Measurements from ENCODE around the gene TCF21.
"Not testable (repeated sequence)": the region's sequence is repeated elsewhere in the genome, so short reads cannot be mapped to it uniquely, and the experiment has no call there.

TCF21 gene

GRCh38 chr6:133888929-133889556 is at the start of gene TCF21:
TCF21 (plus strand) TSS chr6:133889113; CDS start chr6:133889398, 285 bp downstream.
- no peak for DNase-seq

GRCh38 chr6:133841176-133841575 is 47.7 kb upstream of the TCF21 start:
- DNase-seq: no peak

- DNase-seq: no peak
These were observed 45.8 kb upstream of the TCF21 start for GRCh38 chr6:133843098-133843497.

- no peak for DNase-seq
These were observed 44.2 kb upstream of the TCF21 start for GRCh38 chr6:133844709-133845108.

- DNase-seq: no peak
These were observed 34.9 kb upstream of the TCF21 start for GRCh38 chr6:133854041-133854363.

GRCh38 chr6:133854364-133855275 is 34.3 kb upstream of the TCF21 start:
- DNase-seq: no peak

- DNase-seq: no peak
These were observed 33.5 kb upstream of the TCF21 start for GRCh38 chr6:133855276-133855990.

- DNase-seq: no peak
These were observed 32.9 kb upstream of the TCF21 start for GRCh38 chr6:133855991-133856370.

- DNase-seq: no peak
These were observed 32.0 kb upstream of the TCF21 start for GRCh38 chr6:133856911-133857310.

GRCh38 chr6:133857696-133858095 is 31.2 kb upstream of the TCF21 start:
- no peak for DNase-seq

- not testable (repeated sequence) for DNase-seq
These were observed 27.6 kb upstream of the TCF21 start for GRCh38 chr6:133861337-133861736.

GRCh38 chr6:133863228-133863627 is 25.7 kb upstream of the TCF21 start:
- no peak for DNase-seq

- no peak for DNase-seq
These were observed 23.2 kb upstream of the TCF21 start for GRCh38 chr6:133865680-133866079.

GRCh38 chr6:133871131-133871530 is 17.8 kb upstream of the TCF21 start:
- DNase-seq: no peak

GRCh38 chr6:133873538-133873937 is 15.4 kb upstream of the TCF21 start:
- no peak for DNase-seq

- DNase-seq: no peak
These were observed 11.8 kb upstream of the TCF21 start for GRCh38 chr6:133877116-133877515.

GRCh38 chr6:133880006-133880405 is 8.9 kb upstream of the TCF21 start:
- no peak for DNase-seq

- DNase-seq: no peak
These were observed 8.0 kb upstream of the TCF21 start for GRCh38 chr6:133880896-133881295.

GRCh38 chr6:133886104-133886775 is 2.7 kb upstream of the TCF21 start:
- no peak for DNase-seq

- no peak for DNase-seq
These were observed 1.6 kb upstream of the TCF21 start for GRCh38 chr6:133887156-133887879.

- DNase-seq: no peak
These were observed 1.1 kb upstream of the TCF21 start for GRCh38 chr6:133887880-133888230.

GRCh38 chr6:133889557-133890403 is 867 bp downstream of the TCF21 start:
- no peak for DNase-seq
